Fibroblast of skin of right biceps (primary cell): ENCODE results near the gene AVPI1.
A peak's percentile ranks its signal among the peaks of the same experiment; 100 is the strongest.
"Not testable (repeated sequence)": the region's sequence is repeated elsewhere in the genome, so short reads cannot be mapped to it uniquely, and the experiment has no call there.

Source experiments
- DNase-seq: peaks from one replicate; pipeline ENCODE4 v3.0.0-alpha.2; 2013

AVPI1 gene

DNA sequence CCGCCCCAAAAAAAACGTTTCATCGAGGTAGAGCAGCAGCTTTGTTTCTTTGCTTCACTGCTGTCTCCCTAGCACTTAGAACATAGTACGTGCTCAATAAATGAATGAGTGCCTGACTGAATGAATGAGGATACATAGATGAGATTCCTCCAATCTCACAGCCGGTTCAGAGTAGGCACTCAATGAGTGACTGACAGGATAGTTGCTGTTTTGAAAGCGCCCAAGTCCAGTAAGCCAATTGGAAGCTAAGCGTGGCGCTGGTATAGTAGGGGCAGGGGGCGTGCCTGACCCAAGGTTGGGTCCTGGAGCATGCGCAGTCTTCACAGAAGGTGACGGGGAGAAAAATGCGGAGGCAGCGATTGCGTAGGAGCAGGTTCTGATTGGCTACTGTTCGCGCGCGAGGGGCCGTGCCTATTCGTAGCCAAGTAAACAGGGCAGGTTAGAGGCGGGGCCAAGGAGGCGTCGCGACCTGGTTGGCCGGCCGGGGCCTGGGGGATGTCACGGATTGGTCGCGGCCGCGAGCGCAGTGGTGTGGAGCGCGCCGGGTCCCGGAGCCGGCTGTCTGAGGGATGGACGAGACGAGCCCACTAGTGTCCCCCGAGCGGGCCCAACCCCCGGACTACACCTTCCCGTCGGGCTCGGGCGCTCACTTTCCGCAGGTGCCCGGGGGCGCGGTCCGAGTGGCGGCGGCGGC is 46.7 kb downstream of the AVPI1 start, which contains the start of gene PI4K2A:
PI4K2A (plus strand) TSS at position 498 of the 694 bp plus-strand sequence; CDS start at position 570, 72 bp downstream.
- DNase-seq = peak; percentile 99

DNA sequence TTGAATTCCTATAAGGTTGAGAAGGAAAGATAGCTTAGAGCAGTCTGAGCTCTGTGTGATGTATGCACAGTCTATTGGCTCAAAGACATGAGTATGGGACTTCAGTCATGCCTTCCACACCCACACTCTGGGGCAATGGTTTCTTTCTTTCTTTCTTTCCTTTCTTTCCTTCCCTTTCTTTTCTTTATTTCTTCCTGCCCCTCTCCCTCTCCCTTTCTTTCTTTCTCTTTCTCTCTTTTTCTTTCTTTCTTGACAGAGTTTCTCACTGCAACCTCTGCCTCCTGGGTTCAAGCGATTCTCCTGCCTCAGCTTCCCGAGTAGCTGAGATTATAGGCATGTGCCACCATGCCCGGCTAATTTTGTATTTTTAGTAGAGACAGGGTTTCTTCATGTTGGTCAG is 48.0 kb downstream of the AVPI1 start:
- not testable (repeated sequence) for DNase-seq

DNA sequence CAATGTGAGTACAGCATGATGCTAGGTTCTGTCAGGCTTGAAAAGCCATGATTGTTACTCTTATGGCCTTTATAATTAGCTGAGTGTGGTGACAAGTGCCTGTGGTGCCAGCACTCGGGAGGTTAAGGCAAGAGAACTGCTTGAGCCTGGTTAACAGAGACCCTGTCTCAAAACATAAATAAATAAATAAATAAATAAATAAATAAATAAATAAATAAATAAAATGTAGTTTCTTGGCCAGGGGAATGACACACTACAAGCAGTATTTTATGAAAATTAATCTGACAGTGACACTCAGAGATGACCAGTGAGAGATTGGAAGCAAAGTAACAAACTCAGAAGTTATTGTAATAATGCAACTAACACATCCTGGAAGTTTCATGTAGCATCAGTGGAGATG is 51.5 kb downstream of the AVPI1 start:
- DNase-seq = no peak

DNA sequence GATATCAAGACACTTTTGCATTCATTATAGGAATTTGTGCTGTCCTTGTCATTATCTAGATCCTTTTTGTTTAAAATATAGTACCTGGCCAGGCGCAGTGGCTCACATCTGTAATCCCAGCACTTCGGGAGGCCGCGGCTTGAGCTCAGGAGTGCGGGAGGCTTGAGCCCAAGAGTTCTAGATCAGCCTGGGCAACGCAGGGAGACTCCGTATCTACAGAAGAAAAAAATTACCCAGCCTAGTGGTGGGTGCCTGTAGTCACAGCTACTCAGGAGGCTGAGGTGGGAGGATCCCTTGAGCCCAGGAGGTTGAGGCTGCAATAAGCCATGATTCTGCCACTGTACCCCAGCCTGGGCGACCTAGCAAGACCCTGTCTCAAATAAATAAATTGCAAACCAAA is 53.1 kb downstream of the AVPI1 start:
- no peak for DNase-seq

DNA sequence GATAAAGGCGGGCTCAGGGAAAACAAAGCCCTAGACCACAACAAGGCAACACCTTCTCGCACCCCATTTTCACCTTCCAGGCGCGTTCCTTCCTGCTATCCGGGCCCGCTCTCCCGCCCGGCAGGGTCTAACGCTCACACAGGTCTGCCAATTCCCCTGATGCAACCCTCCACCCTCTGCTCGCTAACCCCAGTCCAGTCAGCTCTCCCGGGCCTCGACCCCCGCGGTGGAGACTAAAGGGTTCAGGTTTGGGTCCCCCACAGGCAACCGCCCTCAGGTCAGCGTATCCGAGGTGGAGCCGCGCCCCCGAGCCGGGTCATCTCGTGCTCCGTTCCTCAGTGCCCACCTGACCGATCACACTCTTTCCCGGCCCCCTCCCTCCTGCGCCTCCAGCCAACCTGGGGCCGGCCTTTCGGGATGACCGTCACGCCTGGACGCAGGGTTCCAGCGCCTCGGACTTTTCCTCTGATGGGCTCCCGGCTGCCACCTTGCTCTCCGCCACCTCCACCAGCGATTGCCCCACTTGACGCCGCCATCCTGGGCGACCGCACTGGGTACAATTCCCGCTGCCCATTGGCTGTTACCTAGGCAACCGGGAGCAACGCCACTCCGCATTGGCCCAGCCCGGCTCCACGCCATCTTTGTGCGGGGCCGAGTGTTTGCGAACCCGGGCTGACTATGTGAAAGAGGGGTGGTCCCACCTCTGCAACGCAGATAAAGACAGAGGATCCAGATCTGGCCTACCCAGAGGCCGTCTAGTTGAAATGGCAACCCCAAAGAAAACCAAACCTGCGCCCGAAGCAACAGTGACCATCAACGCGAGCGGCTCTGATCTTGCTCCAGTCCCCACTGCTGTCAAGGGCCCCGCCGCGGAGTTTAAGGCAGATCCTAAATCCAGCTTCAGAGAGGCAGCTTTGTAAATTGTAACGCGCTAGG is 53.8 kb downstream of the AVPI1 start, which contains the start of gene MORN4:
MORN4 (minus strand) TSS at position 552 of the 936 bp plus-strand sequence. CDS start 13,847 bp downstream, outside the sequence.
- peak; percentile 92 for DNase-seq

DNA sequence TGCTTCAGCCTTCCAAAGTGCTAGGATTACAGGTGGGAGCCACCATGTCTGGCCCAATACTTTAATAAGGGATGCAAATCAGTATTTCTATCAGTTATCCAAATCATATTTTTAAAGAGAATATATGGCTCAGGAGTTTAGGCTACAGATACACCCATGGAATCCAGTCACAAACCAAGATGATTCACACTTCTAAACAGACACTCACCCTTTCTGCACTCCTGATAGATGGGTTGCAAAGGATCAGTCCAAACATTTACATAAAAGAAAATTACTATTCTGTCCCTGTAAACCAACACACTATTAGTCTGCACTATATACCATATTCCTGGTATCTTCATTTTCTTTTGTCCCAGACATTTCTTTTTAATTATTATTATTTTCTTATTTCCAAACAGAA is 55.9 kb downstream of the AVPI1 start:
- DNase-seq = no peak

DNA sequence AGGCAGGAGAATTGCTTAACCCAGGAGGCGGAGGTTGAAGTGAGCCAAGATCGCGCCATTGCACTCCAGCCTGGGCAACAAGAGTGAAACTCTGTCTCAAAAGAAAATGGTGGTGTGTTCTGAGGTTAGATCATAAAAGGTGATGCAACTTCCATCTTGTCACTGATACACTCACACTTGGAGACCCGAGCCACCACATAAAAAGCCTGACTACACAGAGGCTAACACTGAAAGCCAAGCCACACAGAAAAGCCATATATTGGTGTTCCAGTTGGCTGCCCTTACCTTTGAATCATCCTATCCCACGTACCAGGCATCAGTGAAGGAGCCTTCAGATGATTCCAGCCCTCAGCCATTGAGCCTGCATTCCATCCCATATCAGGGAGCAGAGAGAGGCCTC is 57.8 kb downstream of the AVPI1 start:
- DNase-seq = no peak

DNA sequence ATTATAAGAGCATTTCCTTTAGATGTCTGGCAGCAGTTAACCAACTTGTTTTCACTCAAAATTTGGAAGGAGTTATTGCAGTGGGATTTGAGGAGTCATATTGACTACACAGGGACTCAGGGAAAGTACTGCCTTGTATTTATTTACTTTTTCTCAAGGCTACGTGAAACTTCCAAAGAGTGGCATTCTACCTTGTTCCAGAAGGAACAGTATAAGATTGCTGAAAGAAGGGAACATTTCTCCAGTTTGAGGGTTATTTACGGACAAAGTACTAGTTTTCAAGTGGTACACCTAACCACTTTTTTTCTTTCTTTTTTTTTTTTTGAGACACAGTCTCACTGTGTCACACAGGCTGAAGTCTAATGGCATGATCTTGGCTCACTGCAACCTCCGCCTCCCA is 58.8 kb downstream of the AVPI1 start:
- no peak for DNase-seq

DNA sequence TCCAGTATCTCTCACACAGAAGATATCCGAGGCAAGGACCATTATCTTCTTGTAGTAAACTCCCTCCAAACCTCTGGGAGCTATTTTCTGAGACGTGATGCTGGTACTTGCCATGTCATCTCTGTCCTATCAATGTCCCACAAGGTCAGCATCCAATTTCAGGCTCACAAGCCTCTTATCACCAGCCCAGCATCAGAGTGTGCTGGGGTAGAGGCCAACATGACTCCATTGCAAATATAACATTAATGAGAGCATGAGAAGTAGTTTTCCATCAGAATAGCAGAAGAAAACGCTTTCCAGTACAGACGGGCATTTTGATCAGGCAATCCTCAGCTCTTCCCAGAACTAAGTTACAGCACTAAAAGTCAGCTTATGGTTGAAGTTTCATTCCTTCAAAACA is 59.3 kb downstream of the AVPI1 start:
- DNase-seq = no peak
